Loucy (cell line): Measurements from ENCODE around the gene HDAC10.

Experiments
- H2AFZ ChIP-seq: fragments of 200-600 bp; sonication (generic); 2 replicates; pipeline ENCODE4 v1.6.0; 2016; ENCODE audit warnings: antibody characterized with exemption, mild to moderate bottlenecking, low read length, moderate library complexity
- H3F3A ChIP-seq: fragments of 200-600 bp; 2 replicates; pipeline ENCODE4 v1.6.0; 2016; ENCODE audit warnings: antibody characterized with exemption, low read depth, mild to moderate bottlenecking
- H3K27me3 ChIP-seq: fragments of 200-600 bp; sonication (generic); 2 replicates; pipeline ENCODE4 v1.6.1; 2014; ENCODE audit warnings: low read length, mild to moderate bottlenecking; ENCODE audit not compliant: insufficient read depth, poor library complexity, severe bottlenecking
- H3K36me3 ChIP-seq: fragments of 200-600 bp; sonication (generic); 2 replicates; pipeline ENCODE4 v1.6.1; 2016; ENCODE audit warnings: low read length; ENCODE audit not compliant: insufficient read depth
- H3K4me1 ChIP-seq: fragments of 200-600 bp; sonication (generic); 2 replicates; pipeline ENCODE4 v1.5.1; 2014; ENCODE audit warnings: low read length, mild to moderate bottlenecking; ENCODE audit not compliant: insufficient read depth, poor library complexity, severe bottlenecking
- H3K4me2 ChIP-seq: fragments of 200-600 bp; sonication (generic); 2 replicates; pipeline ENCODE4 v1.6.0; 2014; ENCODE audit warnings: antibody characterized with exemption, low read length, low read depth, mild to moderate bottlenecking; ENCODE audit not compliant: poor library complexity, severe bottlenecking
- H3K4me3 ChIP-seq: fragments of 200-600 bp; sonication (generic); 2 replicates; pipeline ENCODE4 v1.5.1; 2014; ENCODE audit warnings: low read length, mild to moderate bottlenecking, mixed read lengths; ENCODE audit not compliant: poor library complexity, severe bottlenecking
- H3K79me2 ChIP-seq: fragments of 200-600 bp; sonication (generic); 2 replicates; pipeline ENCODE4 v1.6.1; 2014; ENCODE audit warnings: low read length; ENCODE audit not compliant: insufficient read depth
- H3K9ac ChIP-seq: fragments of 200-600 bp; sonication (generic); 2 replicates; pipeline ENCODE4 v1.6.0; 2014; ENCODE audit warnings: mild to moderate bottlenecking, low read depth, low read length, moderate library complexity; ENCODE audit not compliant: poor library complexity, severe bottlenecking
- H3K9me2 ChIP-seq: fragments of 200-600 bp; sonication (generic); replicated peaks from 2 replicates; pipeline ENCODE4 v1.6.1; 2016; ENCODE audit warnings: low read depth, low read length, mixed read lengths
- H3K9me3 ChIP-seq: fragments of 200-600 bp; sonication (generic); 2 replicates; pipeline ENCODE4 v1.6.1; 2014; ENCODE audit warnings: mild to moderate bottlenecking, antibody characterized with exemption, low read length, low read depth; ENCODE audit not compliant: insufficient read depth
- H4K20me1 ChIP-seq: fragments of 200-600 bp; sonication (generic); 2 replicates; pipeline ENCODE4 v1.6.0; 2014; ENCODE audit warnings: antibody characterized with exemption, low read length, mild to moderate bottlenecking; ENCODE audit not compliant: insufficient read depth, poor library complexity, severe bottlenecking
- CTCF ChIP-seq: fragments of 200-600 bp; sonication (generic); conservative IDR thresholded peaks from 2 replicates; pipeline ENCODE4 v1.5.1; 2014; ENCODE audit warnings: mild to moderate bottlenecking, antibody characterized with exemption, low read length
- EZH2phosphoT487 ChIP-seq: fragments of 200-600 bp; IDR thresholded peaks from 2 replicates; pipeline ENCODE4 v1.6.1; 2018; ENCODE audit warnings: antibody characterized with exemption, mild to moderate bottlenecking, moderate library complexity, borderline replicate concordance

Gene HDAC10

GRCh38 chr22:50257041-50257440, 6.0 kb upstream of the HDAC10 start:
- H3K4me2 ChIP-seq: no peak overlapping the region
- no peak overlapping the region for H3K9ac ChIP-seq
- no peaks in the 10 kb centered on the region for H4K20me1 ChIP-seq
- H3K27me3 ChIP-seq: no peaks in the 10 kb centered on the region
- no peak overlapping the region for H2AFZ ChIP-seq
- no peaks in the 10 kb centered on the region for H3K9me3 ChIP-seq
- no peak overlapping the region for H3K4me3 ChIP-seq
- no peaks in the 10 kb centered on the region for H3K36me3 ChIP-seq
- H3K4me1 ChIP-seq: no peaks in the 10 kb centered on the region
- TF ChIP-seq CTCF (no peak), EZH2phosphoT487 (no peak)
- no peaks in the 10 kb centered on the region for H3K9me2 ChIP-seq
- no peaks in the 10 kb centered on the region for H3F3A ChIP-seq
- no peaks in the 10 kb centered on the region for H3K79me2 ChIP-seq

- no peaks in the 10 kb centered on the region for H3K79me2 ChIP-seq
- H3K9ac ChIP-seq: no peak overlapping the region
- H3K4me1 ChIP-seq: peaks cover 3% of the 10 kb centered on the region
- H3K36me3 ChIP-seq: no peaks in the 10 kb centered on the region
- no peak overlapping the region for H3K4me3 ChIP-seq
- H3K9me3 ChIP-seq: no peaks in the 10 kb centered on the region
- no peaks in the 10 kb centered on the region for H3F3A ChIP-seq
- no peak overlapping the region for H2AFZ ChIP-seq
- TF ChIP-seq CTCF: no peak
- no peak for TF ChIP-seq EZH2phosphoT487
- no peaks in the 10 kb centered on the region for H4K20me1 ChIP-seq
- H3K9me2 ChIP-seq: no peaks in the 10 kb centered on the region
- no peaks in the 10 kb centered on the region for H3K27me3 ChIP-seq
- no peak overlapping the region for H3K4me2 ChIP-seq
Observed at GRCh38 chr22:50256258-50256862, 5.3 kb upstream of the HDAC10 start.

GRCh38 chr22:50255607-50256006, 4.5 kb upstream of the HDAC10 start:
- Histone ChIP-seq H3F3A (no peaks in the 10 kb centered on the region), H2AFZ (no peak overlapping the region), H3K9me2 (no peaks in the 10 kb centered on the region), H3K4me1 (peaks cover 4% of the 10 kb centered on the region), H3K4me3 (no peak overlapping the region), H3K27me3 (no peaks in the 10 kb centered on the region), H3K36me3 (no peaks in the 10 kb centered on the region), H3K9me3 (no peaks in the 10 kb centered on the region), H4K20me1 (peaks cover 3% of the 10 kb centered on the region), H3K79me2 (no peaks in the 10 kb centered on the region), H3K9ac (no peak overlapping the region), H3K4me2 (no peak overlapping the region)
- TF ChIP-seq EZH2phosphoT487 (no peak), CTCF (no peak)
